K562 (cell line): ENCODE data around the gene KMT5C. TPM values are rescaled to one million over a fixed set of nuclear protein-coding genes. Genes with fewer than 3 reads are reported as not detected.
A peak's percentile ranks its signal among the peaks of the same experiment; 100 is the strongest.

Experiments
- BMI1 ChIP-seq: fragments of 150-350 bp; IDR thresholded peaks from 2 replicates; pipeline ENCODE4 v1.6.1; 2014; ENCODE audit warnings: low read length
- CLOCK ChIP-seq: fragments of 250-450 bp; sonication (Bioruptor Pico); IDR thresholded peaks from 2 replicates; pipeline ENCODE4 v1.4.0; 2020; ENCODE audit warnings: mild to moderate bottlenecking, moderate library complexity, borderline replicate concordance
- FIP1L1 ChIP-seq: fragments of 200-400 bp; formaldehyde crosslinking; IDR thresholded peaks from 2 replicates; pipeline ENCODE4 v1.6.1; 2018; ENCODE audit warnings: mild to moderate bottlenecking, low read depth, low read length; ENCODE audit not compliant: poor library complexity, severe bottlenecking
- HDAC3 ChIP-seq: fragments of 450-650 bp; IDR thresholded peaks from 2 replicates; pipeline ENCODE4 v1.6.1; 2018; ENCODE audit warnings: borderline replicate concordance, mild to moderate bottlenecking, moderate library complexity; ENCODE audit not compliant: partially characterized antibody
- HDAC6 ChIP-seq: IDR thresholded peaks from 2 replicates; pipeline ENCODE4 v1.6.1; 2012; ENCODE audit warnings: low read depth, mild to moderate bottlenecking, control low read depth, inconsistent platforms, low read length, moderate library complexity
- HEY1 ChIP-seq: fragments of 250-450 bp; sonication (Bioruptor Pico); IDR thresholded peaks from 2 replicates; pipeline ENCODE4 v1.5.0; 2020; ENCODE audit warnings: mild to moderate bottlenecking, moderate library complexity, borderline replicate concordance
- JUND ChIP-seq, 2 experiments: IDR thresholded peaks; 2 replicates in 1 of 2; 3 replicates in 1 of 2; pipeline ENCODE4 v1.6.1; 2011; ENCODE audit warnings: borderline replicate concordance in 2 of 2, low read depth in 2 of 2, low read length in 2 of 2, improper control_type of control experiment in 1 of 2, missing biosample characterization in 1 of 2, missing genetic modification characterization in 1 of 2, missing genetic modification reagents in 1 of 2
- MCM5 ChIP-seq: fragments of 450-650 bp; IDR thresholded peaks from 2 replicates; pipeline ENCODE4 v1.6.1; 2016; ENCODE audit warnings: low read depth
- MED1 ChIP-seq: sonication (generic); formaldehyde crosslinking; IDR thresholded peaks from 2 replicates; pipeline ENCODE4 v1.8.1; 2023; ENCODE audit warnings: missing genetic modification reagents, borderline replicate concordance
- MYNN ChIP-seq, 2 experiments: sonication (generic); formaldehyde crosslinking in 1 of 2; IDR thresholded peaks; 2 replicates each; pipeline versions ENCODE4 v1.5.0 to v1.6.1; 2016 to 2020; ENCODE audit warnings: antibody characterized with exemption in 1 of 2, missing genetic modification reagents in 1 of 2
- NR2C2 ChIP-seq, 2 experiments: fragments of 200-800 bp in 1 of 2; sonication (Bioruptor generic) in 1 of 2; sonication (generic) in 1 of 2; formaldehyde crosslinking in 1 of 2; IDR thresholded peaks; 2 replicates each; pipeline versions ENCODE4 v1.6.1 to v1.8.0; 2016 to 2022; ENCODE audit warnings: mild to moderate bottlenecking in 1 of 2, missing compliant biosample characterization in 1 of 2, missing genetic modification characterization in 1 of 2, missing genetic modification reagents in 1 of 2
- PRDM10 ChIP-seq: fragments of 450-650 bp; IDR thresholded peaks from 2 replicates; pipeline ENCODE4 v1.6.1; 2018; ENCODE audit not compliant: partially characterized antibody
- RBFOX2 ChIP-seq: fragments of 200-400 bp; formaldehyde crosslinking; IDR thresholded peaks from 2 replicates; pipeline ENCODE4 v1.6.1; 2017; ENCODE audit warnings: low read depth, mild to moderate bottlenecking, low read length, moderate library complexity
- SMAD4 ChIP-seq: fragments of 250-450 bp; sonication (Bioruptor Pico); conservative IDR thresholded peaks from 2 replicates; pipeline ENCODE4 v1.8.0; 2021; ENCODE audit warnings: inconsistent platforms, mild to moderate bottlenecking, moderate library complexity
- ZBTB33 ChIP-seq: sonication (generic); formaldehyde crosslinking; IDR thresholded peaks from 2 replicates; pipeline ENCODE4 v1.8.1; 2023; ENCODE audit warnings: mild to moderate bottlenecking, missing genetic modification reagents
- ZNF124 ChIP-seq: sonication (generic); formaldehyde crosslinking; IDR thresholded peaks from 2 replicates; pipeline ENCODE4 v1.8.1; 2022; ENCODE audit warnings: missing genetic modification reagents
- ZNF717 ChIP-seq: fragments of 250-450 bp; sonication (Bioruptor Pico); IDR thresholded peaks from 2 replicates; pipeline ENCODE4 v1.5.0; 2021
- polyA plus RNA-seq, 8 experiments: library from polyadenylated mRNA; depleted of rRNA in 4 of 8; stranded (reverse) in 5 of 8; unstranded in 3 of 8; fragments of >200 nt; fragmentation: Nextera tagmentation in 2 of 8; fragmentation: Illumina TruSeq in 1 of 8; extraction: Ambion mirVana in 2 of 8; extraction: Trizol in 1 of 8; gene quantifications; 2 replicates each; pipeline versions ENCODE4 v1.2.1 to v1.2.3, GENCODE V29; 2011 to 2014; ENCODE audit warnings: inconsistent platforms in 1 of 8, missing spikeins in 1 of 8
- total RNA-seq, 7 experiments: library from RNA; depleted of rRNA in 6 of 7; stranded (reverse); fragments of >200 nt in 6 of 7; fragmentation: Illumina TruSeq in 2 of 7; extraction: Trizol in 2 of 7; gene quantifications; 2 replicates each; pipeline versions ENCODE4 v1.2.1 to v1.2.3, GENCODE V29; 2011 to 2021; ENCODE audit warnings: low replicate concordance in 1 of 7

KMT5C gene
- total and polyA plus RNA-seq, 9 of the 15 experiments (the other 6 are each of a cell fraction or from before 2014, with no cell fraction given) = 0.15 to 53.5 (median 16.6) TPM

GRCh38 chr19:55341595-55342531 is 2.2 kb downstream of the KMT5C start (continued):
- TF ChIP-seq HDAC6 (no peak), ZNF124 (CRISPR knock-in tag) (no peak), MED1 (CRISPR knock-in tag) (no peak), RBFOX2 (peak; percentile 53), NR2C2 (CRISPR knock-in tag; IDR thresholded peaks at IDR 0.05) (no peak), NR2C2 (tag; IDR thresholded peaks at IDR 0.05) (peak; percentile 20; the same call in 1 of the 2 replicates), BMI1 (no peak), HEY1 (CRISPR knock-in tag) (no peak), SMAD4 (no peak), ZNF717 (CRISPR knock-in tag) (no peak), PRDM10 (no peak), MCM5 (no peak), MYNN (IDR thresholded peaks at IDR 0.05) (no peak), MYNN (CRISPR knock-in tag; IDR thresholded peaks at IDR 0.05) (no peak), CLOCK (CRISPR knock-in tag) (no peak), FIP1L1 (peak; percentile 23), HDAC3 (no peak), ZBTB33 (CRISPR knock-in tag) (peak; percentile 85), JUND (IDR thresholded peaks at IDR 0.05; ENCODE audit: borderline replicate concordance, low read depth, low read length) (no peak), JUND (tag; IDR thresholded peaks at IDR 0.05; ENCODE audit: borderline replicate concordance, low read depth, low read length) (no peak)
